B cell (primary cell): Measurements from ENCODE around the gene ARHGAP15.

Source experiments
- EZH2 ChIP-seq: IDR thresholded peaks from 2 replicates; pipeline ENCODE4 v1.6.1; 2012; ENCODE audit warnings: borderline replicate concordance, low read depth, mild to moderate bottlenecking, moderate library complexity, low read length; ENCODE audit not compliant: insufficient read depth, poor library complexity, severe bottlenecking
- TF ChIP-seq, protein P1 (sequence below): fragments of 200-600 bp; IDR thresholded peaks from one replicate; pipeline ENCODE4 v1.8.0; 2022; ENCODE audit warnings: antibody characterized with exemption, mild to moderate bottlenecking

- TF ChIP-seq, protein P1, sequence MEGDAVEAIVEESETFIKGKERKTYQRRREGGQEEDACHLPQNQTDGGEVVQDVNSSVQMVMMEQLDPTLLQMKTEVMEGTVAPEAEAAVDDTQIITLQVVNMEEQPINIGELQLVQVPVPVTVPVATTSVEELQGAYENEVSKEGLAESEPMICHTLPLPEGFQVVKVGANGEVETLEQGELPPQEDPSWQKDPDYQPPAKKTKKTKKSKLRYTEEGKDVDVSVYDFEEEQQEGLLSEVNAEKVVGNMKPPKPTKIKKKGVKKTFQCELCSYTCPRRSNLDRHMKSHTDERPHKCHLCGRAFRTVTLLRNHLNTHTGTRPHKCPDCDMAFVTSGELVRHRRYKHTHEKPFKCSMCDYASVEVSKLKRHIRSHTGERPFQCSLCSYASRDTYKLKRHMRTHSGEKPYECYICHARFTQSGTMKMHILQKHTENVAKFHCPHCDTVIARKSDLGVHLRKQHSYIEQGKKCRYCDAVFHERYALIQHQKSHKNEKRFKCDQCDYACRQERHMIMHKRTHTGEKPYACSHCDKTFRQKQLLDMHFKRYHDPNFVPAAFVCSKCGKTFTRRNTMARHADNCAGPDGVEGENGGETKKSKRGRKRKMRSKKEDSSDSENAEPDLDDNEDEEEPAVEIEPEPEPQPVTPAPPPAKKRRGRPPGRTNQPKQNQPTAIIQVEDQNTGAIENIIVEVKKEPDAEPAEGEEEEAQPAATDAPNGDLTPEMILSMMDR, result no peak
- no peak for TF ChIP-seq EZH2
Observed at GRCh38 chr2:143144813-143145455, 15.7 kb downstream of the ARHGAP15 start.
